Measurements from ENCODE around the gene KLHDC4. TPM values are rescaled to one million over a fixed set of nuclear protein-coding genes. Genes with fewer than 3 reads are reported as not detected.
"Not testable (repeated sequence)": the region's sequence is repeated elsewhere in the genome, so short reads cannot be mapped to it uniquely, and the experiment has no call there.

The KLHDC4 gene
- total RNA-seq, 1 donor from 2014 or later: 91.0 TPM

- H3K9me3 Mint-ChIP-seq: no peaks in the 10 kb centered on the region
- intact Hi-C loops (cut with micrococcal nuclease): no loop called here
- no peak overlapping the region for H3K27ac Mint-ChIP-seq
- H3K27me3 Mint-ChIP-seq: no peaks in the 10 kb centered on the region
- H3K36me3 Mint-ChIP-seq (ENCODE audit: low read depth): no peaks in the 10 kb centered on the region
- no peaks in the 10 kb centered on the region for H3K4me1 Mint-ChIP-seq
- no peak overlapping the region for H3K4me3 Mint-ChIP-seq
- no peak for DNase-seq
Measured at GRCh38 chr16:87794485-87795078, 28.8 kb upstream of the KLHDC4 start.

GRCh38 chr16:87792205-87792565 is 26.4 kb upstream of the KLHDC4 start:
- no peaks in the 10 kb centered on the region for H3K9me3 Mint-ChIP-seq
- no peak overlapping the region for H3K4me3 Mint-ChIP-seq
- intact Hi-C loops (cut with micrococcal nuclease): no loop called here
- H3K36me3 Mint-ChIP-seq (ENCODE audit: low read depth): no peaks in the 10 kb centered on the region
- peaks cover 2% of the 10 kb centered on the region for H3K27me3 Mint-ChIP-seq
- H3K4me1 Mint-ChIP-seq: peaks cover 2% of the 10 kb centered on the region
- DNase-seq: no peak
- no peak overlapping the region for H3K27ac Mint-ChIP-seq

- intact Hi-C loops (cut with micrococcal nuclease): no loop called here
- H3K4me1 Mint-ChIP-seq: peaks cover 2% of the 10 kb centered on the region
- H3K27me3 Mint-ChIP-seq: peaks cover 2% of the 10 kb centered on the region
- no peak for DNase-seq
- no peak overlapping the region for H3K4me3 Mint-ChIP-seq
- H3K27ac Mint-ChIP-seq: no peak overlapping the region
- no peaks in the 10 kb centered on the region for H3K36me3 Mint-ChIP-seq (ENCODE audit: low read depth)
- no peaks in the 10 kb centered on the region for H3K9me3 Mint-ChIP-seq
Measured at GRCh38 chr16:87791295-87792204, 25.8 kb upstream of the KLHDC4 start.

GRCh38 chr16:87790292-87791100 is 24.7 kb upstream of the KLHDC4 start:
- Mint-ChIP-seq H3K4me3 (no peak overlapping the region), H3K27me3 (peaks cover 2% of the 10 kb centered on the region), H3K36me3 (ENCODE audit: low read depth) (no peaks in the 10 kb centered on the region), H3K9me3 (no peaks in the 10 kb centered on the region), H3K27ac (no peak overlapping the region), H3K4me1 (peaks cover 2% of the 10 kb centered on the region)
- no peak for DNase-seq
- intact Hi-C loops (cut with micrococcal nuclease): no loop called here

GRCh38 chr16:87789437-87790291 is 23.9 kb upstream of the KLHDC4 start:
- Mint-ChIP-seq H3K9me3 (no peaks in the 10 kb centered on the region), H3K36me3 (ENCODE audit: low read depth) (no peaks in the 10 kb centered on the region), H3K4me1 (peaks cover 3% of the 10 kb centered on the region), H3K27ac (no peak overlapping the region), H3K4me3 (no peak overlapping the region), H3K27me3 (peaks cover 2% of the 10 kb centered on the region)
- DNase-seq: no peak
- intact Hi-C loops (cut with micrococcal nuclease): no loop called here

- intact Hi-C loops (cut with micrococcal nuclease); H3K27ac Mint-ChIP-seq; H3K36me3 Mint-ChIP-seq (ENCODE audit: low read depth); H3K4me1 Mint-ChIP-seq; H3K27me3 Mint-ChIP-seq; H3K4me3 Mint-ChIP-seq; DNase-seq; H3K9me3 Mint-ChIP-seq: not testable (repeated sequence)
Measured at GRCh38 chr16:87788730-87789436, 23.1 kb upstream of the KLHDC4 start.

- H3K27ac Mint-ChIP-seq; H3K27me3 Mint-ChIP-seq; intact Hi-C loops (cut with micrococcal nuclease); H3K9me3 Mint-ChIP-seq; H3K4me1 Mint-ChIP-seq; H3K36me3 Mint-ChIP-seq (ENCODE audit: low read depth); DNase-seq; H3K4me3 Mint-ChIP-seq: not testable (repeated sequence)
Measured at GRCh38 chr16:87787451-87788091, 21.8 kb upstream of the KLHDC4 start.

GRCh38 chr16:87784812-87785211 is 19.0 kb upstream of the KLHDC4 start:
- no peak for DNase-seq
- H3K36me3 Mint-ChIP-seq (ENCODE audit: low read depth): peaks cover 3% of the 10 kb centered on the region
- peaks cover 2% of the 10 kb centered on the region for H3K27me3 Mint-ChIP-seq
- H3K4me1 Mint-ChIP-seq: peaks cover 25% of the 10 kb centered on the region
- H3K9me3 Mint-ChIP-seq: no peaks in the 10 kb centered on the region
- H3K4me3 Mint-ChIP-seq: no peak overlapping the region
- intact Hi-C loops (cut with micrococcal nuclease): loop anchor here (5.0 kb wide), 1 partner anchor 37 kb away; no protein-coding TSS in a partner anchor
- H3K27ac Mint-ChIP-seq: no peak overlapping the region

GRCh38 chr16:87782033-87782432 is 16.2 kb upstream of the KLHDC4 start:
- DNase-seq: no peak
- Mint-ChIP-seq H3K27me3 (no peaks in the 10 kb centered on the region), H3K36me3 (ENCODE audit: low read depth) (peaks cover 3% of the 10 kb centered on the region), H3K27ac (no peak overlapping the region), H3K4me1 (peaks cover 43% of the 10 kb centered on the region), H3K9me3 (no peaks in the 10 kb centered on the region), H3K4me3 (no peak overlapping the region)
- intact Hi-C loops (cut with micrococcal nuclease): loop anchor here (5.0 kb wide), 1 partner anchor 40 kb away; no protein-coding TSS in a partner anchor

- peaks cover 3% of the 10 kb centered on the region for H3K36me3 Mint-ChIP-seq (ENCODE audit: low read depth)
- peak; percentile 88 for DNase-seq
- H3K9me3 Mint-ChIP-seq: no peaks in the 10 kb centered on the region
- H3K27ac Mint-ChIP-seq: peak overlapping the region; percentile 96
- no peaks in the 10 kb centered on the region for H3K27me3 Mint-ChIP-seq
- intact Hi-C loops (cut with micrococcal nuclease): loop anchor here (1.0 to 5.0 kb wide), 2 partner anchors 42 to 115 kb away; no protein-coding TSS in a partner anchor
- peaks cover 46% of the 10 kb centered on the region for H3K4me1 Mint-ChIP-seq
- peak overlapping the region; percentile 75 for H3K4me3 Mint-ChIP-seq
Measured at GRCh38 chr16:87780385-87780989, 14.7 kb upstream of the KLHDC4 start.

GRCh38 chr16:87778830-87779579 is 13.2 kb upstream of the KLHDC4 start:
- DNase-seq: peak; percentile 98
- peaks cover 3% of the 10 kb centered on the region for H3K36me3 Mint-ChIP-seq (ENCODE audit: low read depth)
- peak overlapping the region; percentile 77 for H3K4me3 Mint-ChIP-seq
- H3K27me3 Mint-ChIP-seq: no peaks in the 10 kb centered on the region
- H3K9me3 Mint-ChIP-seq: no peaks in the 10 kb centered on the region
- H3K4me1 Mint-ChIP-seq: peaks cover 48% of the 10 kb centered on the region
- intact Hi-C loops (cut with micrococcal nuclease): loop anchor here (1.0 to 10.0 kb wide), 7 partner anchors 27 to 656 kb away; partner anchors contain the start of gene BANP
- peak overlapping the region; percentile 96 for H3K27ac Mint-ChIP-seq

Measured in activated CD4-positive, alpha-beta T cell treated with anti-CD3 and anti-CD28 coated beads, Interleukin-2, amount 10 ng/mL, durations not matched to agents 24 days and 14 days (primary cell).